DMS153 (cell line): ENCODE data around the gene ING4.

ENCODE experiments used
- DNase-seq: peaks from one replicate; lab custom pipeline; 2025; lab: John Stamatoyannopoulos, UW

Gene ING4

GRCh38 chr12:6635856-6636531 lies 26.9 kb downstream of the ING4 start, which contains the start of gene LPAR5:
LPAR5 (minus strand) TSS chr12:6635959; CDS start chr12:6621248, 14,711 bp downstream.
- no peak for DNase-seq

GRCh38 chr12:6635375-6635855 lies 27.5 kb downstream of the ING4 start:
- no peak for DNase-seq

GRCh38 chr12:6632026-6632983 lies 30.6 kb downstream of the ING4 start:
- peak; percentile 63 for DNase-seq

GRCh38 chr12:6631549-6631961 lies 31.4 kb downstream of the ING4 start:
- DNase-seq: no peak

GRCh38 chr12:6630736-6631135 lies 32.2 kb downstream of the ING4 start:
- DNase-seq: no peak

GRCh38 chr12:6627616-6628015 lies 35.3 kb downstream of the ING4 start:
- DNase-seq: peak; percentile 54

GRCh38 chr12:6626654-6627283 lies 36.1 kb downstream of the ING4 start:
- no peak for DNase-seq

- no peak for DNase-seq
These were observed 42.0 kb downstream of the ING4 start for GRCh38 chr12:6620885-6621274.

GRCh38 chr12:6620137-6620884 lies 42.6 kb downstream of the ING4 start:
- DNase-seq: no peak

GRCh38 chr12:6618483-6619225 lies 44.3 kb downstream of the ING4 start:
- DNase-seq: no peak

- no peak for DNase-seq
These were observed 47.1 kb downstream of the ING4 start for GRCh38 chr12:6615802-6616201.

- no peak for DNase-seq
These were observed 48.3 kb downstream of the ING4 start for GRCh38 chr12:6614513-6615172.

- DNase-seq: peak; percentile 99
These were observed 49.0 kb downstream of the ING4 start for GRCh38 chr12:6613776-6614512.

GRCh38 chr12:6613015-6613775 lies 49.7 kb downstream of the ING4 start:
- DNase-seq: peak; percentile 92

GRCh38 chr12:6612652-6613014 lies 50.3 kb downstream of the ING4 start:
- no peak for DNase-seq

- peak; percentile 35 for DNase-seq
These were observed 50.7 kb downstream of the ING4 start for GRCh38 chr12:6612247-6612646.

GRCh38 chr12:6608592-6609281 lies 54.2 kb downstream of the ING4 start:
- DNase-seq: no peak
